Left kidney (tissue), 8 donors: ENCODE data around the gene CLIC5. TPM values are rescaled to one million over a fixed set of nuclear protein-coding genes. Genes with fewer than 3 reads are reported as not detected.

Experiments used
- DNase-seq: peaks from one replicate; pipeline ENCODE4 v3.0.0-alpha.2; 2013
- long read RNA-seq, 8 donors: transcript quantifications; one replicate each; lab custom pipeline, GENCODE V29; 2026
- polyA plus RNA-seq: library from polyadenylated mRNA; unstranded; fragments of 120-200 nt; gene quantifications from one replicate; pipeline ENCODE4 v1.2.1, GENCODE V29; 2013; ENCODE audit not compliant: insufficient read length

CLIC5 gene
- polyA plus RNA-seq = 209 TPM
- long read RNA-seq, donor 1, full-length matches to known transcripts = 81 of 160 reads
- long read RNA-seq, donor 1, partial matches to known transcripts = 71 of 160 reads
- long read RNA-seq, donor 1, other reads (novel, unspliced or antisense) = 8 of 160 reads
- long read RNA-seq, donor 2, full-length matches to known transcripts = 54 of 72 reads
- long read RNA-seq, donor 2, partial matches to known transcripts = 18 of 72 reads
- long read RNA-seq, donor 2, other reads (novel, unspliced or antisense) = 0 of 72 reads
- long read RNA-seq, donor 3, full-length matches to known transcripts = 56 of 69 reads
- long read RNA-seq, donor 3, partial matches to known transcripts = 13 of 69 reads
- long read RNA-seq, donor 3, other reads (novel, unspliced or antisense) = 0 of 69 reads
- long read RNA-seq, donor 4, full-length matches to known transcripts = 1 of 1 reads
- long read RNA-seq, donor 4, partial matches to known transcripts = 0 of 1 reads
- long read RNA-seq, donor 4, other reads (novel, unspliced or antisense) = 0 of 1 reads
- long read RNA-seq, donor 5, full-length matches to known transcripts = 42 of 47 reads
- long read RNA-seq, donor 5, partial matches to known transcripts = 5 of 47 reads
- long read RNA-seq, donor 5, other reads (novel, unspliced or antisense) = 0 of 47 reads
- long read RNA-seq, donor 6, full-length matches to known transcripts = 59 of 111 reads
- long read RNA-seq, donor 6, partial matches to known transcripts = 52 of 111 reads
- long read RNA-seq, donor 6, other reads (novel, unspliced or antisense) = 0 of 111 reads
- long read RNA-seq, donor 7, full-length matches to known transcripts = 87 of 136 reads
- long read RNA-seq, donor 7, partial matches to known transcripts = 44 of 136 reads
- long read RNA-seq, donor 7, other reads (novel, unspliced or antisense) = 5 of 136 reads
- long read RNA-seq, donor 8, full-length matches to known transcripts = 27 of 27 reads
- long read RNA-seq, donor 8, partial matches to known transcripts = 0 of 27 reads
- long read RNA-seq, donor 8, other reads (novel, unspliced or antisense) = 0 of 27 reads

GRCh38 chr6:46015119-46015968 is at the start of gene CLIC5:
Gene CLIC5, minus strand, starts transcription at chr6:46015860. Its CDS starts 318 bp downstream, at chr6:46015542.
- no peak for DNase-seq

DNA sequence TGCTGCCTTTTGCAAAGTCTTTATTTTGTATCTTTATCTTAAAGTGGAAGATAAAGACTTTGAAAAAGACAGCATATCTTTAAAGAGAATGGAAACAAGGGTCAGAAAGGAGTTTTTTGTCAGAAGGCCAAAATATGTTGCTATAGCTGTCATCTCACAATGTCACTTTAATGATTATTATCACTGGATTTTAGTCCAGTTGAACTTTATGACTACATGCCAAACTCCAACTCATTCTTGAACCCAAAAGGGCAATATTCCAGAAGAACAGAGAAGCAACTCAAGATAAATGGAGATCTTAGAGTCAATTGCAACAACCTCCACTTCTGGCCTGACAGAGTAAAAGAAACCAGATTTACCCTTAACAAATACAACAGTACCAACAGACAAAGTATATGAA is 47.3 kb upstream of the CLIC5 start:
- DNase-seq = no peak

DNA sequence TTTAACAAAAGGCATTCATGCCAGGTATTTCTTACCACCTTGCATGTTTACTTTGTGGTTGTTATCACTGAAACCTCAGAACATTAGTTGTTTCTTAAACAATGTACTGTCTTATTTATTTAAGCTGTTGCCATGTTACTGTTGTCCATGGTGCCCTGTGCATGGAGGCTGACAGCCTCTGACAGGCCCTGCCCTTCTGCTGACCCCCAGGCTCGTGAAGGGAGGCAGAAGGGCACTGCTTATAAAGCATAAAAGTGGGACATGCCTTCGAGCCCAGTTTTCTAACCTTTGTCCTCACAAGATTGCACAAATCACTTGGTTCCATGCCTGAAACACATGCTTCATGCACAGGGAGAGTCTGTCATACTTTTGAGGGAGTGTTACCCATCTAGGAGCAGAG is 46.7 kb upstream of the CLIC5 start:
- DNase-seq = no peak

DNA sequence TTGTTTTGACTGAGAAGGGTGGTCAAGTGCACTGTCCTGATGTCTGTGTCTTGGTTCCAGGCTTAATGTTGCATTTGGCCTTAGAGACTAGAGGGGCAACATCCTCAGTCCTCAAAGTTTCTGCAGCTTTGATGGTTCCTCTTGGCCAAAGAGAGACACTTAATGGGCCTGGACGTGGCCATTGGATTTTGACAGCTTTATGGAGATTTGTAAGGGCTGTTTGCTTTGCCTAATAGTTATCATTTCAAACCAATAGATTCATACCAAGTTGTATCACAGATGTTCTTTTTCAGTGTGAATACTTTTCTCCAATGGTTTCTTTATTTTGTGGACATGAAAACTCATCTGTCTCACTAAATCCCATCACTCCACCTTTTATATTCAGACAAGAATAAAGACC is 45.8 kb upstream of the CLIC5 start:
- peak; percentile 29 for DNase-seq

GRCh38 chr6:46059608-46060007 is 43.9 kb upstream of the CLIC5 start:
- DNase-seq = no peak

GRCh38 chr6:46058951-46059350 is 43.3 kb upstream of the CLIC5 start:
- no peak for DNase-seq

DNA sequence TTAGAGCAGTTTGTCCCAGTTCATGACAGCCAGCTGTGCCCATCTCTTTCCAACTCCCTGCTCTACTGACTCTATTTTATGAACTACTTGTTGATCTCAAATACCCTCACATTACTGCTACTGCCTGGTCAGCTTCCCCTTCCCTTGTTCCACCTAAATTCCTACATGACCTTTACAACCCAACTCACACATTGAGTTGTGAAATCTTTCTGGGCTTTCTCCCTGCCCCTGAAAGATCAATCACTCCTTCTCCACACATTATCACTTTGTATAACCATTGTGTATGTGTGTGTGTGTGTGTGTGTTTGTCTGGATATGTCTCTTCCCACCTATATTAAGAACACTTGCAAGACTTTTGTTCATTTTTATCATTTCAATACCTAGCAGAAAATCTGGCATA is 42.1 kb upstream of the CLIC5 start:
- DNase-seq = no peak

GRCh38 chr6:46056906-46057529 is 41.4 kb upstream of the CLIC5 start:
- no peak for DNase-seq

DNA sequence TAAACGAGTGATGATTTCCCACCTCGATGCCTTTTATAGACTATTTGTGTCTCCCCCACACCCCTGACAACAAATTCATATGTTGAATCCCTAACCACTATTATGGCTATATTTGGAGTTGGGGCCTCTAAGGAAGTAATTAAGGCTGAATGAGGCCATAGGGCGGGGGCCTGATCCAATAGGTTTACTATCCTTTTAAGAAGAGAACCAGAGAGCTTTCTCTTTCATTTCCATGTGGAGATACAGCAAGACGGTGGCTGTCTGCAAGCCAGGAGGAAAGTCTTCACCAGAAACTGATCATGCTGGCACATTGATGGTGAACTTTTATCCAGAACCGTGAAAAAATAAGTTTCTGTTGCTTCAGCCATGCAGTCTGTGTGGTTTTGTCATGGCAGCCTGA is 38.9 kb upstream of the CLIC5 start:
- no peak for DNase-seq

- no peak for DNase-seq
These were observed 37.6 kb upstream of the CLIC5 start for GRCh38 chr6:46053039-46053933.

DNA sequence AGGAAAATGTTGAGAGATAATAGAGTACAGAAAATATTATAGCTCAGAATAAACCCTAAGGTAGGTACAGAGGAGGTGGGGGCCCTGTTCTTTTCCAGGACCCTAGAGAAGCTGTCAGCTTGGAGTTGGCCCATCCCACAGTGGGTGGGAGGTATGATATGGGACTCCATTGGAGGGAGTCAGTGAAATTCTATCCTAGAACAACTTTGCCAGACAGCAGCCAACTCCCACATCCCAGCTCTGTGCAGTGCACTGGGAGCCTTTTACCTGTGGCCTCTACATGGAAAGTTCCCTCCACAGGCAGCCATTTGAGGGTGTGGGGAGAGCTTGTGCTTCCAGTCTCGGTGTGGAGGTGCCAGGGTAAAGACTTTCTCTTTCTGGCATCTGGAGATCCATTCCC is 36.8 kb upstream of the CLIC5 start:
- DNase-seq = no peak

GRCh38 chr6:46051962-46052361 is 36.3 kb upstream of the CLIC5 start:
- DNase-seq = no peak

DNA sequence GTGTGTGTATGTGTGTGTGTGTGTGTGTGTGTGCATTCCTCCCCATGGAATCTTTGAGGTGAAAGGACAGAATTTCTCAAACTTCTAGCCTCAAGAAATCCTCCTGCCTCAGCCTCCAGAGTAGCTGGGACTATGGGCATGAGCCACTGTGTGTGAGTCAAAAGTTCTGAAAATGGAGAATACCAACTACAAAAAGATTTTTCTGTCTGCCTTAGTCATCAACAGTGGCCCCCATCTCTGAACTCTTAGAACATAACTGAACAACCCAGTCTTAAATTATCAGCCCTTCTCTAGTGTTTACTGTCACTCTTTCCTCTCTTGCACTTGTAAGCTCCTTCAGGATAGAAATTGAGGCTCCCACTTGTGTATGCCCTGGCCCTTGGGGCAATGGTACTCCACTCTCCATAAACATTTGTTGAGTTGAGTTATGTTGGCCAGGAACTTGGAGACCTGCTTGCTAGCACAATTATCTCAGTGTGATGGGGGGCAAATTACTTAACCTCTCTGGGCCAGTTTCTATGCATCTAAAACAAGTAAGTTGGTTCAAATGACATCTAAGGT is 35.3 kb upstream of the CLIC5 start:
- DNase-seq = no peak

DNA sequence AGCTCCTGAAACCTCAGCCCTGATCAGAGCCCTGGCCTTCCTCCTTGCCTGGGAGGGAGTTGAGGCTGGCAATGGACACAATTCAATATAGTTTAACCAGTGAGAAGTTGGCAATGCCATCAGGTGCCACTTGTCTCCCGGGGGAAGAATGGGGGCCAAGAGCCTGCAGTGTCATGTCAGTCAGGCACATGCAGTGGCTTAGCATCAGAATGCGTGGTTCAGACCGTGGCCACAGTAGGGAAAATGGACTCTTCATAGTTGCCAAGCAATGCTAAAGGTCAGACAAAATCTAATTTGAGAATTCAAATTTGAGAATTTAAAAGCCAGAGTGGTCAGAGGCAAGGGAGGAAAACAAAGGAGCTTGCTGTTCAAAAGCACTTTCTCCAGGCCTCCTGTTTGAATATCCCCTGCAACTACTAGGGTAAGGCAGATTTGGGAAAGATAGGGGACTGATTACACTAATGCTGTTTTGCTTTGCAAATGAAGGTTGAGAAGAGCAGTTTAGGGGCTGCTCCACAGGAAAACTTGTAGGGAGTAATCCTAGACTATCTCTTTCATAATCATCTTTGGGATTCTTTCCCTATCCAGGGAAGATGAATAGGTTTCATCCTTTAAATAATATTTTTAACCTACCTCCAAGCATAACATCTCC is 33.1 kb upstream of the CLIC5 start:
- DNase-seq = no peak

DNA sequence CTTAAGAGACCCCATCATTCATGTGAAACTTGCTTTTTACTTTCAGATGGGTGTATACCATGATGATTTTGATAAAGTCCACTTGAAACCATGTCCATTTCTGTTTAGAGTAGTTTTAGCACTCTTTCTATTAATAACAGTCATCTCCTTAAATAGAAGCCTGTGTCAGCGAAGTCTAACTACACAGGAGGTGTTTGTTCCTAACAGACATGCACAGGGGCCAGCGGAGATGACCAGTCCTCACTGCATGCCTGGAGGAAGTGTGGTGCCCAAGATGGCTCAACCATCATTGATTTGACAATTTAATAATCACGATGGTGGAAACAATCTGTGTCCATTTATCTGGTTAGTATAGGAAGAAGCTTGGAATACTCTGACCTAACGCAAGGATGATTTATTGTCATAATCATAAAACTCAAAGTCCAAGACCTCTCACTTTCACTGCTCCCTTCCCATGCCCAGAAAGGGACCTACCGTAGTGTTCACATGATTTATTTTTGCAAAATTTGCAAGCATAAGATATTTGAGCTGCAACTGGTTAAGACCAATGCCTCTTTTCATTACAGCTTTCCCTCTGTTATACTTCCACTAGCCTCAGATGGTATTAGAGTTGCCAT is 31.0 kb upstream of the CLIC5 start:
- DNase-seq = no peak

- DNase-seq = no peak
These were observed 29.4 kb upstream of the CLIC5 start for GRCh38 chr6:46044881-46045617.

DNA sequence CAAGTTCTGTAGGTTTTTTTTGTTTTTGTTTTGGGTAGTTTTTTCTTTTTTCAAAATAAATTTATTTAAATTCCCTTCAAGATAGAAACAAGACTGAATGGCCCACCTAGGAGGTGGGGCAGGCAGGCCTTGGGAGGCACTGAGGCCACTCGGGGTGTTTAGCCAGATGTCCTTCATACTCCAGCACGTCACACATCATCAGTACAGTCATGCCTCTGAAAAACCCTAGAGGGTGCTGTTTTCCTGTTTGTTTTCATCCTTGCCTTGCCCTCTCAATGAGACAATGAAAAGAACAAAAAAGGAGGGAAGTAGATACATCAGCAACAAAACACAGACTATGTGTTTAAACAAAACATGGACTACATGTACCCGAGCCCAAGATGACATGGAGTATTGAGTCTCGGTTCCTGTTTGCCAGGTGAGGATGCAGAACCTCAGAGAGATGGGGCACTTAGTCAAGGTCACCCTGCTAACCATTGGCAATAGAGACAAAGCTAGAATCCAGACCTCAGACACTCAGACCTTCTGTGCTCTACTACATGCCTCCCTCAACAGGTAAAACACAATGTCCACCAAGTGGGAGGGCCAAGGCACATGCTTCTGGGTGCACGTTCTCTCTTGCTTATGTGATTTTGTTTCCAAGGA is 26.8 kb upstream of the CLIC5 start:
- DNase-seq = peak; percentile 33

GRCh38 chr6:46040288-46040687 is 24.6 kb upstream of the CLIC5 start:
- no peak for DNase-seq
